Superior temporal gyrus (tissue), 1 donor: ENCODE data around the gene ZBTB45.

Source experiments
- DNase-seq: peaks from one replicate; pipeline ENCODE4 v3.0.0-alpha.2; 2016; ENCODE audit errors: extremely low spot score

ZBTB45 gene

GRCh38 chr19:58538257-58539168 lies 18.9 kb upstream of the ZBTB45 start:
- no peak for DNase-seq

GRCh38 chr19:58536852-58537798 lies 17.5 kb upstream of the ZBTB45 start:
- DNase-seq = no peak

- DNase-seq = no peak
Measured at GRCh38 chr19:58535857-58536256, 16.2 kb upstream of the ZBTB45 start.

GRCh38 chr19:58531034-58531840 lies 11.6 kb upstream of the ZBTB45 start:
- DNase-seq = no peak

- DNase-seq = no peak
Measured at GRCh38 chr19:58529405-58529804, 9.8 kb upstream of the ZBTB45 start.

- no peak for DNase-seq
Measured at GRCh38 chr19:58522709-58523108, 3.1 kb upstream of the ZBTB45 start.

- no peak for DNase-seq
Measured at GRCh38 chr19:58521651-58522050, 2.0 kb upstream of the ZBTB45 start.

- no peak for DNase-seq
Measured at GRCh38 chr19:58520257-58520599, 618 bp upstream of the ZBTB45 start.

GRCh38 chr19:58519087-58519354 lies 589 bp downstream of the ZBTB45 start:
- peak; percentile 50 for DNase-seq

GRCh38 chr19:58518256-58519086 lies 1.1 kb downstream of the ZBTB45 start:
- DNase-seq = no peak

GRCh38 chr19:58516964-58517833 lies 2.4 kb downstream of the ZBTB45 start:
- DNase-seq = no peak

- no peak for DNase-seq
Measured at GRCh38 chr19:58516246-58516836, 3.3 kb downstream of the ZBTB45 start.

- no peak for DNase-seq
Measured at GRCh38 chr19:58515259-58515658, 4.4 kb downstream of the ZBTB45 start.

- no peak for DNase-seq
Measured at GRCh38 chr19:58514564-58515022, 5.0 kb downstream of the ZBTB45 start.

- DNase-seq = peak; percentile 88
Measured at GRCh38 chr19:58513694-58514563, 5.7 kb downstream of the ZBTB45 start.

GRCh38 chr19:58513213-58513693 lies 6.4 kb downstream of the ZBTB45 start:
- DNase-seq = no peak

- DNase-seq = no peak
Measured at GRCh38 chr19:58511353-58512208, 8.0 kb downstream of the ZBTB45 start, which contains the start of gene SLC27A5. SLC27A5 (minus strand) TSS chr19:58511992; CDS start chr19:58511955, 37 bp downstream.
